ENCODE data around the gene IL10RB.

Gene IL10RB

GRCh38 chr21:33268737-33269441 lies 2.7 kb downstream of the IL10RB start:
- DNase-seq = peak; percentile 33

GRCh38 chr21:33270986-33271385 lies 4.8 kb downstream of the IL10RB start:
- DNase-seq = no peak

DNA sequence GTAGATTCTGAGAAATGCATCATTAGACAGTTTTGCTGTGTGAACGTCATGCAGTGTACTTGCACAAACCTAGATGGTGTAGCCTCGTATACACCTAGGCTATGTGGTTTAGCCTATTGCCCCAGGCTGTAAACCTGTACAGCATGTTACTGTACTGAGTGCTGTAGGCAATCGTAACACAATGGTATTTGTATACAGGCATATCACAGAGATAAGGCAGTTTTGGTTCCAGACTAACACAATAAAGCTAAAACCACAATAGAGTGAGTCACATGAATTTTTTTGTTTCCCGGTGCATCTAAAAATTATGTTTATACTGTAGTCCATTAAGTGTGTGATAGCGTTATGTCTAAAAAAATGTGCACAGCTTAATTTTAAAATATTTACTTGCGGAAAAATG lies 6.9 kb downstream of the IL10RB start:
- no peak for DNase-seq

GRCh38 chr21:33278721-33279120 lies 12.6 kb downstream of the IL10RB start:
- no peak for DNase-seq

DNA sequence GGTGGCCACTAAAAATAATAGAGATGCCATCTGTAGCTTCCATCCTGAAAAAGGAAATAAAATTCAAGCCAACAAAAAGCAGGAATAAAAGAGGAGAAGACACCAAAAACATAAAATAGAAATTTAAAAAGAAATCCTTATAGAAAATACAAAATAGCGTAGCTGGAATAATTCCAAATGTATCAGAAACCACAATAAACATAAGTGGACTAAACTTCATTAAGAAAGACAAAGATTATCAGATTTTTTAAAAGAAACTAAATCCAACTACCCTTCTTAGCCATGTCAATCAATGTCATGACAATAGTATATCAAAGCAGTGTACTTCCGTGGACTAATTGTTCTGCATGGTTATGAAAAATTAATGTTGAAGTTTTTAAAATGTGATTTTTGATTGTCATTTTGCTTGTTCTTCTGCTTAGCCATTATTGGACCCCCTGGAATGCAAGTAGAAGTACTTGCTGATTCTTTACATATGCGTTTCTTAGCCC lies 13.2 kb downstream of the IL10RB start:
- DNase-seq = no peak

DNA sequence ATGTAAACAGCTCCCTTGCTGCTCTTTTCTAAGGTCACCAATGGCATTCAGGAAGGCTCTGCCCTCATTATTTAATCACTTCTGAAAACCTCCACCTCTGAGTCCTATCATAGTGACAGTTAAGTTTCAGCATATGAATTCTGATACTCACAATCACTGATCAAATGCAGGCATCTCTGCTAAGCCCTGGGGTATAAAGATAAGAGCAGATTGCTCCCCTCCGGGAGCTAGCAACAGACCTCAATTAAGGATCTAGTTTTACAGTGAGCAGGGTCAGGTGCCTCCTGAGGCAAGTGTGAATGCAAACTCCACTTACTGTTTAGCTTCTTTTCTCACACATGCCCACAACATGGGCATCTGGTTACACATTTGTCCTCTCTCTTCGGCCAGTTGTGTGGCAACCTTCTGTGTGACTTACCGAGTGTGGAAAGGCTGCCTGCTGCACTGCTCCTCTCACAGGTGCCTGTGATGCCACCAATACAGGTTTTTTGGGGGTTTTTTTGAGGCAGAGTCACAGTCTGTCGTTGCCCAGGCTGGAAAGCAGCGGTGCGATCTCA lies 15.0 kb downstream of the IL10RB start:
- DNase-seq = no peak

DNA sequence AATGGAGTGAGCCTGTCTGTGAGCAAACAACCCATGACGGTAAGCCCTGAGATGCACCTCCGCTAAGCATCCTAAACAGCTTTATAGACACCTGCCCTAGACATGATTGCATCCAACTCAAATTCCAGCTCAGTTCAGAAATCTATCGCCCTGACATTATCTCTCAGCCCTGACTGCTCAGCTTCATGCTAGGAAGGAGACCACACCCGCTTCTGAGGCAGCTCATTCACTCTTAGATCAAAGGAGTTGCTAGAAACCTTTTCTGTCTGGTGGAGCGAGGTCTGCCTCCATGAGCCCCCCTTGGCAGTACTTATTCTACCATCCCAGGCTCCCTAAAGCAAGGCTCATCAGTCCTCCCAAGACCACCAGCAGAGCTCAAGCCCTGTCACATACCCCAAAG lies 17.0 kb downstream of the IL10RB start:
- no peak for DNase-seq

- DNase-seq = no peak
These were observed 19.9 kb downstream of the IL10RB start for GRCh38 chr21:33286076-33286475.

DNA sequence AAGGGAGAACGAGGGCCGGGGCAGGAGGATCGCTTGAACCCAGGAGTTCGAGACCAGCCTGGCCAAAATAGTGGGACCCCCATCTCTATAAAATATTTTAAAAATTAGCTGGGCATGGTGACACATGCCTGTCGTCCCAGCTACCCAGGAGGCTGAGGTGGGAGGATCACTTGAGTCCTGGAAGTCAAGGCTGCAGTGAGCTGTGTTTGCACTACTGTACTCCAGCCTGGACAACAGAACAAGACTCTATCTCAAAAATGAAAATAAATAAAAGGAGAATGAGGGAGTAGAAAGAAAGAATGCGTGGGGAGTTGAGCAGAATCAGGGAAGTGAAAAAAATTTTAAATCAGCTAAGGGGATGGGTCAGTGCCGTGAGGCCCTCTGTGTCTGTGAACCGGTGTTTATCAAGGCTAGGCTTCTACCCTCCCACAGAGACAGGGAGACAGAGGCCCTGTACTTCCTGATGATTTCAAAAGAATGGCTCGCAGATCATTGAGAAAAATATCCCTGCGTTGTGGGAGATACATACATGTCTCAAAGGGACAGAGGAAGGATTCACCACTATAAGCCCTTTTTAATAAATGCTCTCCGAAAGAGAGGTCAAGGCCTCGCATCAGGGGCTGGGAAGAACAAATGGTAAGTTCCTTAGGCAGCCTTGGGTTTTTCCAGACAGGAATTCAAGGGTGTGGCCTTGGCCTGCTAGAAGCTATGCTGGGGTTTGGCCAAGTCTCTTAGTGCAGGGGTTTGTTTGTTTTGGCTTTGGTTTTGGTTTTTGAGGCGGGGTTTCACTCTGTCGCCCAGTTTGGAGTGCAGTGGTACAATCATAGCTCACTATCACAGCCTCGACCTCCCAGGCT lies 20.7 kb downstream of the IL10RB start:
- DNase-seq = no peak

DNA sequence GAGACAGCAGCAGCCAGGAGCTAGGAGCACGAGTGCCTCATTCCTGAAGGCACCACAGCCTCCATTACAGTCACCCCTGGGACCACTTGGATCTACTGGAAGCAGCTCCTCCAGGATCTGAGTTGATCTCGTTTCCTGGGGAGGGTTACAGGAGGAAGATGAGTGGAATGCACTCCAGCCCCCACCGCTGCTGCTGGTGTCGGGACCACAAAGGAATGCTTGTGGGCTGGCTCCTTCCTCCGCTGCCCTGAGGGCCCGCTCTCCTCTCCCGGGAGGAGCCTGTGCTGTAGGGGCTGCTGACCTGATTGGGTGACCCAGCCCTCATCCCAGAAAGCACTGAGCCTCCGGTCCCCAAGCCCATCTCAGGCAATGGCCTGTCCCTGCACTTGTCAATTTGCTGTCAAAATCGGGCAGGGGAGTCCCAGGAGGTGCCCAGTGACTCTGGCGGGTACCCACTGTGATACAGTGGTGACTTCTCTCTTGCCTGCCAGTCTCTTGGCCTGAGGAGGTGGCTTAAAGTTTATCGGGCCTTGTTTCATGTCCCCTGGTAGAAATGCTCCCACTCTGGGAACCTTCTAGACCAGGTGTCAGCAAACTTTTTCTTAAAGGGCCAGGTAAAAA lies 23.1 kb downstream of the IL10RB start:
- DNase-seq = no peak

GRCh38 chr21:33290441-33290840 lies 24.3 kb downstream of the IL10RB start:
- DNase-seq = no peak

DNA sequence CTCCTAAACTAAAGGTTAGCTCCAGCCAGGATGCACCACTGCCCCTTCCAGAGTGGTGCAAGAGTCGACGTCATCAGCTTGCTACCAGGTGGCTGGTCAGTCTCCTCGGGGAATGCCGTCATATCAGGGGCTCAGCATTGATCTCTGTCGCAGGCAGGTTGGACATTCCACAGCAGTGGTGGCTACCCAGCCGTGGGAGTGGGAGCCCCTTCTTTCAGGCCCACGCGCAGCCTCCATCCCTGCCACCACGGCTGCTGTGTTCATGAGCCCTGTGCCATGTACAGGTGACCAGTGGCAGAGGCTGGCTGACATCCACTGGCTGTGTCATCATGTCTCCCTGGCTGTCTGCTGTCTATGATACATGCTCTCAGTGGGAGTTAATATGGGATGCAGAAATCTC lies 25.5 kb downstream of the IL10RB start:
- no peak for DNase-seq

DNA sequence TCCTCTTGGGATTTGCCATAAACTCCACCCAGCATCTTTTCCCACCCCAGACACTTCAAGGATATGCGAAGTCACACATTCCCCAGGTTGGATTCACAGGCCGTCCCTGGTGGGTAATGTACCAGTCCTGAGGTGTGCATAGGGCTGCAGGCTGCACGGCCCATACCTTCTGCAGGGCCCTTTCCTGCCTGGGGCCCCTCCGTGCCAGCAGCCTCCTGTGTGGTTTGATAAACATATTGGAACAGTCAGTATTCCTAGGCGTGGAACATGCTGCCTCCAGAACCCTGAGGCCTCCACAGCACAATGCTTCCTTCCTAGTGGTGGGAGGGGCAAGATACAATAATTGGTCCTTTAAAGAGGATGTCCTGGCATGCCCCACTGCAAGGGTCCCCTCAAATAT lies 26.6 kb downstream of the IL10RB start:
- DNase-seq = no peak

- no peak for DNase-seq
These were observed 27.0 kb downstream of the IL10RB start for GRCh38 chr21:33293136-33293535.

DNA sequence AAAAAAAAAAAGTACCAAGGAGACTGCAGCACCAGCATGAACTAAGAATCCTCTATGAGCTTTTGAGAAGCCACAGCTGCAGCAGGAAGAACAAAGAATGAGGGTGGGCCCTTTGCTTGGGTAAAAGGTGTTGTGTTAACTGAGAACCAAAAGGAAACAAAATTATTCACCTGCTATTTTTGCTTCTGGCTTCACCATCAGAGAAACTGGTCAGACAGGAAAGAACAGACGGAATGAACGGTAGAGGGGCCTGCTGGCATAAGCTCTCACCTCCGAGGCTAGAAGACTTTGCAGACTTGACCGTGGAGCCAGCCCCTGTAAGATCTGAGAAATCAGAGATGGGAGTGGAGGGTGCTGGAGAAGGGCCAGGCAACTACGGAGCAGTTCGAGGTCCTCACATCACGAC lies 27.6 kb downstream of the IL10RB start:
- DNase-seq = no peak

DNA sequence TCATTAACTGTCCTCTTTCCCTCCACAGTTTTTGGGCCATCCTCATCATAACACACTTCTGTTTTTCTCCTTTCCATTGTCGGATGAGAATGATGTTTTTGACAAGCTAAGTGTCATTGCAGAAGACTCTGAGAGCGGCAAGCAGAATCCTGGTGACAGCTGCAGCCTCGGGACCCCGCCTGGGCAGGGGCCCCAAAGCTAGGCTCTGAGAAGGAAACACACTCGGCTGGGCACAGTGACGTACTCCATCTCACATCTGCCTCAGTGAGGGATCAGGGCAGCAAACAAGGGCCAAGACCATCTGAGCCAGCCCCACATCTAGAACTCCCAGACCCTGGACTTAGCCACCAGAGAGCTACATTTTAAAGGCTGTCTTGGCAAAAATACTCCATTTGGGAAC lies 30.0 kb downstream of the IL10RB start:
- no peak for DNase-seq

DNA sequence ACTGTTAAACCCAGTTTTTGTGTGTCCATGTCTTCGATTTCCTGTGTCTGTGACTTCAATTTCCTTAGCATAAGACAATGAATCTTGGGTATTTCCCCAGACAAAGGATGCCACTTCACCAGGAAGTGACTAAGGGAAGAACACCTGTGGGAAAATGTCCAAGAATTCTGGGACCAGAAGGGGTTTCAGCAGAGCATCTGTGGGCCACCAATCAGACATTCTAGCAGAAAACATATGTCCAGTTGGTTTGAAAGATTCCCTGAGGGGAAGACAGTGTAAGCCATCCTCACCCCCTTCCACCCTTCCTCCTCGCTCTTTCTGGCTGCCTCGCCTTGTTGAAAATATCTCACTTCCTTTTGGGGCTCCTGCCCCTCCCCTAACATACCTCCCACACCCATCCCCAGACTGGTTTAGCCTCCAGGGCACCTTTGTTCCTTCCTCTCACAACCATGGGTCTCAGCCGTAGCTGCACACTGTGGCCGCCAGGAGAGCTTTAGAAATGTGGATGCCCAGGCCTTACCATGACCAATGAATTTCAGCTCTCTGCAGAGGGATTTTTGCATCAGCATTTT lies 33.1 kb downstream of the IL10RB start:
- peak; percentile 19 for DNase-seq

- no peak for DNase-seq
These were observed 34.8 kb downstream of the IL10RB start for GRCh38 chr21:33300701-33301631.

DNA sequence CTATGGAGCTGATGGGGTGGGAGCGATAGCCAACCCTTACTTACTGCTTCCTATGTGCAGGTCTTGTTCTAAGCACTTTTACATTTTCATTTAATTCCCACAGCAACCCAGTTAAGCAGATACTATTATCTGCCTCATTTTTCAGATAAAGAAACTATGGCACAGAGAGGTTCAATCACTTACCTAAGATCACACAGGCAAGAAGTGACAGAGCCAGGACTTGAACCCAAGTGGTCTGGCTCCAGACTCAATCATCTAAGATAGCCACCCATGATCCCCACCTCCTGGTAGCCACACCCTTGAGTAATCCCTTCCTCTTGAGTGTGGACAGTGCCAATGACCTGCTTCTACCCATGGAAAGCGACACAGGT lies 35.5 kb downstream of the IL10RB start:
- DNase-seq = no peak

GRCh38 chr21:33302055-33302454 lies 35.9 kb downstream of the IL10RB start:
- no peak for DNase-seq

DNA sequence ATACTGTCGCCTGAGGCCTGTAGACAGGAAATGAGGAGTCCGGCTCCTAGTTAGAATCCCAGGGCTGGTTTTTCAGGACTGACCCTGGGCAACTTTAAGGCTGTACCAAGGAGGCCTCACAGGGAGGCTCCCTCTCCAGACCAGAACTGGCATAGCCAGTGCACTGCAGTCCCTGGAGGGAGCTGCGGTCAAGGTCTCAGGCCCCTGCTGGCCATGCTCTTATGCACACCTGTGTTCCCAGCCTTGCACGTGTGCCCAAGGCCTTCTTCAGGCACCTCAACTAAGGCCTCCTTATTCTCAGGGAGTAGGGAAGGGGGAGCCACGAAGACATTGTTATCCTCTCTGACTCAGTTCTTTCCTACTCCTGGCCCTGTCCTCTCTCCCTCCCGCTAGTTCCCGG lies 36.6 kb downstream of the IL10RB start:
- no peak for DNase-seq

- no peak for DNase-seq
These were observed 39.1 kb downstream of the IL10RB start for GRCh38 chr21:33305344-33305671.

Data from activated CD4-positive, alpha-beta T cell treated with anti-CD3 and anti-CD28 coated beads for 1 hour (primary cell).